ENCODE data around the gene CSNK2A1. TPM values are rescaled to one million over a fixed set of nuclear protein-coding genes. Genes with fewer than 3 reads are reported as not detected.

Gene CSNK2A1
- total RNA-seq, 2 donors from 2014 or later = 107 to 144 TPM

DNA sequence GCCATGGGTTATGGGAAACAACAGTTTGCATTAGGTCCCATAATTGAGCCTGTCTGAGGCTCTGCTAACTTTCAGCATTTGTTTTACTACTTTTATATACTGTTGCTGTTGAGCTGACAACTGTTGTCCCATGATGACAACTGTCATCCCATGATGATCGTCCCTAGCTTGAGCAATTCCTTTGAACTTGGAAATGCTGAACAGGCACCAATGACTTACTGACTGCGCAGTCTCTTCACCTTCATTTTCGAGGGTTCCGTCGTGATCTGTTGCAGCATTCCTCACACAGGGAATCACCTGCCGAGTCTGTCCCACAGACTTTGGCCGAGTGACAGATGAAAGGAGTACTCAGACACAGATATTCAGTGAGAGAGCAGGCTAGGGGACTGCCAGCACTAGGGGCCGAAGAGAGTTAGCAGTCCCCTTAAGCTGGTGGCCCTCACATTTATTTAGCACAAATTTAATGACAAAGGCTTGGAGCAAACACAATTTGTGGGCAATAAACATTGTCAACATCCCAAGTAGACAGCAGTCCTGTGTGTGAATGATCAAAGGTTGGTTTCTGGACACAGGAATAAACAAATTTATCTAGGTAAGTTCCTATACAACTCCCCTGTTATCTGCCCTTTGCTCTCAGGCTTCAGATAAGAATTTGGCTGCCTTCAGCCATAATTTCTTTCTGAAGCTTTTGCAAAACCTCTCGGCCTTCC lies 71.3 kb downstream of the CSNK2A1 start:
- intact Hi-C loops (cut with DNase I) = no loop called here
- no peak overlapping the region for H3K9ac ChIP-seq (ENCODE audit: low read depth in 2 of 2, low read length in 2 of 2)
- no peak overlapping the region for H3K27ac ChIP-seq
- H3K4me1 ChIP-seq = peaks cover 7% of the 10 kb centered on the region
- DNase-seq = no peak
- TF ChIP-seq, protein P1, sequence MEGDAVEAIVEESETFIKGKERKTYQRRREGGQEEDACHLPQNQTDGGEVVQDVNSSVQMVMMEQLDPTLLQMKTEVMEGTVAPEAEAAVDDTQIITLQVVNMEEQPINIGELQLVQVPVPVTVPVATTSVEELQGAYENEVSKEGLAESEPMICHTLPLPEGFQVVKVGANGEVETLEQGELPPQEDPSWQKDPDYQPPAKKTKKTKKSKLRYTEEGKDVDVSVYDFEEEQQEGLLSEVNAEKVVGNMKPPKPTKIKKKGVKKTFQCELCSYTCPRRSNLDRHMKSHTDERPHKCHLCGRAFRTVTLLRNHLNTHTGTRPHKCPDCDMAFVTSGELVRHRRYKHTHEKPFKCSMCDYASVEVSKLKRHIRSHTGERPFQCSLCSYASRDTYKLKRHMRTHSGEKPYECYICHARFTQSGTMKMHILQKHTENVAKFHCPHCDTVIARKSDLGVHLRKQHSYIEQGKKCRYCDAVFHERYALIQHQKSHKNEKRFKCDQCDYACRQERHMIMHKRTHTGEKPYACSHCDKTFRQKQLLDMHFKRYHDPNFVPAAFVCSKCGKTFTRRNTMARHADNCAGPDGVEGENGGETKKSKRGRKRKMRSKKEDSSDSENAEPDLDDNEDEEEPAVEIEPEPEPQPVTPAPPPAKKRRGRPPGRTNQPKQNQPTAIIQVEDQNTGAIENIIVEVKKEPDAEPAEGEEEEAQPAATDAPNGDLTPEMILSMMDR (IDR thresholded peaks at IDR 0.05) = no peak
- H3K36me3 ChIP-seq = no peaks in the 10 kb centered on the region
- H3K4me3 ChIP-seq = no peak overlapping the region
- H3K27me3 ChIP-seq = no peaks in the 10 kb centered on the region
- H3K9me3 ChIP-seq = no peaks in the 10 kb centered on the region

- Histone ChIP-seq H3K4me3 (no peak overlapping the region), H3K36me3 (no peaks in the 10 kb centered on the region), H3K9me3 (no peaks in the 10 kb centered on the region), H3K27me3 (no peaks in the 10 kb centered on the region), H3K4me1 (peaks cover 3% of the 10 kb centered on the region), H3K27ac (no peak overlapping the region), H3K9ac (ENCODE audit: low read depth in 2 of 2, low read length in 2 of 2) (no peak overlapping the region)
- no peak for DNase-seq
- intact Hi-C loops (cut with DNase I) = no loop called here
- TF ChIP-seq, protein P1 (IDR thresholded peaks at IDR 0.05) = no peak
Measured at GRCh38 chr20:469746-470490, 73.7 kb downstream of the CSNK2A1 start.

- Histone ChIP-seq H3K27me3 (no peaks in the 10 kb centered on the region), H3K9me3 (no peaks in the 10 kb centered on the region), H3K36me3 (no peaks in the 10 kb centered on the region), H3K4me1 (no peaks in the 10 kb centered on the region), H3K4me3 (no peak overlapping the region), H3K9ac (ENCODE audit: low read depth in 2 of 2, low read length in 2 of 2) (no peak overlapping the region), H3K27ac (no peak overlapping the region)
- DNase-seq = no peak
- intact Hi-C loops (cut with DNase I) = no loop called here
- TF ChIP-seq, protein P1 (IDR thresholded peaks at IDR 0.05) = no peak
Measured at GRCh38 chr20:467755-468154, 75.8 kb downstream of the CSNK2A1 start.

DNA sequence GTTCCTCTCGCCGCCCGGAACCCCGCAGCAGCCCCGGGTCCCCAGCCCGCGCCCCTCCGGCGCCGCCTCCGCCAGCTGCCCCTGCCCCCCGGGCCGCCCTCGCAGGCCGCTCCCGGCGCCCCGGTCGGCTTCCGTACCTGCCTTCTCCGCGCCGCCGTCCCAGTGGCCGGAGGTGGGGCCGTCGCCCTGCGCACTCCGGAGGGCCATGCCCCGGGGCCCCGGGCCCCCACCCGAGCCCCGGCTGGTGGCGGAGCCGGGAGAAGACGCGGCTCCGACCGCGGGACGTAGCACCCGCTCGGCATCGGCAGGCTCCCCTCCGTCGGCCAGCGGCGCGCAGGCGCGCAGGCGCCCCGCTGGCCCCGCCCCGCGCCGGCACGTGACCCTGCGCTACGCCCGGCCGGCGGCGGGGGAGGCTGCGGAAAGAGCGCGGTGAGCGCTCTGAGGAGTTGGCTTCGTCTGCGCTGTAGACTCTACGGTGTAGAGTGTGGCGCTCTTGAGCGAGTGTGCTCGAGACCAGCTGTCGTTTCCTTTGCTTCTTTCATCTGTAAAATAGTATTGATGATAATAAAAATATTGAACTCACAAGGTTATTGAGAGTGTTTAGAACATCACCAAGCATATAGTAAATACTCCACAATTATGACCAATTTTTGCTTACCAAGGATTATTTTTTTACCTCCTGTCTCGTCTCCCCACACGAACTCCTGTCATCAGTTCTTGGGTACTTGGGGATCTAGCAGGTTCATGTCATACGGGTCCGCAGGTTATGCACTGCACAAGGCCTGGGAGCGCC lies 81.2 kb downstream of the CSNK2A1 start, which contains the start of gene TBC1D20:
Gene TBC1D20 (minus strand): TSS at position 335 of the 793 bp plus-strand sequence. CDS start 128 bp downstream, at position 207.
- Histone ChIP-seq H3K9me3 (no peaks in the 10 kb centered on the region), H3K4me1 (peaks cover 7% of the 10 kb centered on the region), H3K27ac (peak within 1 kb of the TSS; percentile 79), H3K27me3 (no peaks in the 10 kb centered on the region), H3K9ac (ENCODE audit: low read depth in 2 of 2, low read length in 2 of 2) (peak within 1 kb of the TSS; percentile 83 to 96), H3K4me3 (peak within 1 kb of the TSS; percentile 75), H3K36me3 (no peaks in the 10 kb centered on the region)
- DNase-seq = peak; percentile 86
- intact Hi-C loops (cut with DNase I) = no loop called here
- TF ChIP-seq, protein P1 (IDR thresholded peaks at IDR 0.05) = no peak

All from colonic mucosa (tissue), 4 donors.